ENCODE data around the gene GCNA.

GRCh38 chrX:71638409-71638808, 60.2 kb downstream of the GCNA start:
- TF ChIP-seq, protein P1, sequence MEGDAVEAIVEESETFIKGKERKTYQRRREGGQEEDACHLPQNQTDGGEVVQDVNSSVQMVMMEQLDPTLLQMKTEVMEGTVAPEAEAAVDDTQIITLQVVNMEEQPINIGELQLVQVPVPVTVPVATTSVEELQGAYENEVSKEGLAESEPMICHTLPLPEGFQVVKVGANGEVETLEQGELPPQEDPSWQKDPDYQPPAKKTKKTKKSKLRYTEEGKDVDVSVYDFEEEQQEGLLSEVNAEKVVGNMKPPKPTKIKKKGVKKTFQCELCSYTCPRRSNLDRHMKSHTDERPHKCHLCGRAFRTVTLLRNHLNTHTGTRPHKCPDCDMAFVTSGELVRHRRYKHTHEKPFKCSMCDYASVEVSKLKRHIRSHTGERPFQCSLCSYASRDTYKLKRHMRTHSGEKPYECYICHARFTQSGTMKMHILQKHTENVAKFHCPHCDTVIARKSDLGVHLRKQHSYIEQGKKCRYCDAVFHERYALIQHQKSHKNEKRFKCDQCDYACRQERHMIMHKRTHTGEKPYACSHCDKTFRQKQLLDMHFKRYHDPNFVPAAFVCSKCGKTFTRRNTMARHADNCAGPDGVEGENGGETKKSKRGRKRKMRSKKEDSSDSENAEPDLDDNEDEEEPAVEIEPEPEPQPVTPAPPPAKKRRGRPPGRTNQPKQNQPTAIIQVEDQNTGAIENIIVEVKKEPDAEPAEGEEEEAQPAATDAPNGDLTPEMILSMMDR (IDR thresholded peaks at IDR 0.05) = no peak
- TF ChIP-seq, protein P2, sequence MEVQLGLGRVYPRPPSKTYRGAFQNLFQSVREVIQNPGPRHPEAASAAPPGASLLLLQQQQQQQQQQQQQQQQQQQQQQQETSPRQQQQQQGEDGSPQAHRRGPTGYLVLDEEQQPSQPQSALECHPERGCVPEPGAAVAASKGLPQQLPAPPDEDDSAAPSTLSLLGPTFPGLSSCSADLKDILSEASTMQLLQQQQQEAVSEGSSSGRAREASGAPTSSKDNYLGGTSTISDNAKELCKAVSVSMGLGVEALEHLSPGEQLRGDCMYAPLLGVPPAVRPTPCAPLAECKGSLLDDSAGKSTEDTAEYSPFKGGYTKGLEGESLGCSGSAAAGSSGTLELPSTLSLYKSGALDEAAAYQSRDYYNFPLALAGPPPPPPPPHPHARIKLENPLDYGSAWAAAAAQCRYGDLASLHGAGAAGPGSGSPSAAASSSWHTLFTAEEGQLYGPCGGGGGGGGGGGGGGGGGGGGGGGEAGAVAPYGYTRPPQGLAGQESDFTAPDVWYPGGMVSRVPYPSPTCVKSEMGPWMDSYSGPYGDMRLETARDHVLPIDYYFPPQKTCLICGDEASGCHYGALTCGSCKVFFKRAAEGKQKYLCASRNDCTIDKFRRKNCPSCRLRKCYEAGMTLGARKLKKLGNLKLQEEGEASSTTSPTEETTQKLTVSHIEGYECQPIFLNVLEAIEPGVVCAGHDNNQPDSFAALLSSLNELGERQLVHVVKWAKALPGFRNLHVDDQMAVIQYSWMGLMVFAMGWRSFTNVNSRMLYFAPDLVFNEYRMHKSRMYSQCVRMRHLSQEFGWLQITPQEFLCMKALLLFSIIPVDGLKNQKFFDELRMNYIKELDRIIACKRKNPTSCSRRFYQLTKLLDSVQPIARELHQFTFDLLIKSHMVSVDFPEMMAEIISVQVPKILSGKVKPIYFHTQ (CRISPR knock-in tag; IDR thresholded peaks at IDR 0.05) = no peak
- TF ChIP-seq ZBTB21 (CRISPR knock-in tag; IDR thresholded peaks at IDR 0.05; ENCODE audit: borderline replicate concordance) (no peak), GRHL2 (CRISPR knock-in tag; IDR thresholded peaks at IDR 0.05; ENCODE audit: insufficient replicate concordance, severe bottlenecking) (no peak), ESRRA (CRISPR knock-in tag; IDR thresholded peaks at IDR 0.05; ENCODE audit: borderline replicate concordance) (no peak)
- TF ChIP-seq, protein P3, sequence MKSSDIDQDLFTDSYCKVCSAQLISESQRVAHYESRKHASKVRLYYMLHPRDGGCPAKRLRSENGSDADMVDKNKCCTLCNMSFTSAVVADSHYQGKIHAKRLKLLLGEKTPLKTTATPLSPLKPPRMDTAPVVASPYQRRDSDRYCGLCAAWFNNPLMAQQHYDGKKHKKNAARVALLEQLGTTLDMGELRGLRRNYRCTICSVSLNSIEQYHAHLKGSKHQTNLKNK (CRISPR knock-in tag; IDR thresholded peaks at IDR 0.05) = no peak
- TF ChIP-seq, protein P4, sequence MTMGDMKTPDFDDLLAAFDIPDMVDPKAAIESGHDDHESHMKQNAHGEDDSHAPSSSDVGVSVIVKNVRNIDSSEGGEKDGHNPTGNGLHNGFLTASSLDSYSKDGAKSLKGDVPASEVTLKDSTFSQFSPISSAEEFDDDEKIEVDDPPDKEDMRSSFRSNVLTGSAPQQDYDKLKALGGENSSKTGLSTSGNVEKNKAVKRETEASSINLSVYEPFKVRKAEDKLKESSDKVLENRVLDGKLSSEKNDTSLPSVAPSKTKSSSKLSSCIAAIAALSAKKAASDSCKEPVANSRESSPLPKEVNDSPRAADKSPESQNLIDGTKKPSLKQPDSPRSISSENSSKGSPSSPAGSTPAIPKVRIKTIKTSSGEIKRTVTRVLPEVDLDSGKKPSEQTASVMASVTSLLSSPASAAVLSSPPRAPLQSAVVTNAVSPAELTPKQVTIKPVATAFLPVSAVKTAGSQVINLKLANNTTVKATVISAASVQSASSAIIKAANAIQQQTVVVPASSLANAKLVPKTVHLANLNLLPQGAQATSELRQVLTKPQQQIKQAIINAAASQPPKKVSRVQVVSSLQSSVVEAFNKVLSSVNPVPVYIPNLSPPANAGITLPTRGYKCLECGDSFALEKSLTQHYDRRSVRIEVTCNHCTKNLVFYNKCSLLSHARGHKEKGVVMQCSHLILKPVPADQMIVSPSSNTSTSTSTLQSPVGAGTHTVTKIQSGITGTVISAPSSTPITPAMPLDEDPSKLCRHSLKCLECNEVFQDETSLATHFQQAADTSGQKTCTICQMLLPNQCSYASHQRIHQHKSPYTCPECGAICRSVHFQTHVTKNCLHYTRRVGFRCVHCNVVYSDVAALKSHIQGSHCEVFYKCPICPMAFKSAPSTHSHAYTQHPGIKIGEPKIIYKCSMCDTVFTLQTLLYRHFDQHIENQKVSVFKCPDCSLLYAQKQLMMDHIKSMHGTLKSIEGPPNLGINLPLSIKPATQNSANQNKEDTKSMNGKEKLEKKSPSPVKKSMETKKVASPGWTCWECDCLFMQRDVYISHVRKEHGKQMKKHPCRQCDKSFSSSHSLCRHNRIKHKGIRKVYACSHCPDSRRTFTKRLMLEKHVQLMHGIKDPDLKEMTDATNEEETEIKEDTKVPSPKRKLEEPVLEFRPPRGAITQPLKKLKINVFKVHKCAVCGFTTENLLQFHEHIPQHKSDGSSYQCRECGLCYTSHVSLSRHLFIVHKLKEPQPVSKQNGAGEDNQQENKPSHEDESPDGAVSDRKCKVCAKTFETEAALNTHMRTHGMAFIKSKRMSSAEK (CRISPR knock-in tag; IDR thresholded peaks at IDR 0.05; ENCODE audit: borderline replicate concordance) = no peak
- TF ChIP-seq, protein P5, sequence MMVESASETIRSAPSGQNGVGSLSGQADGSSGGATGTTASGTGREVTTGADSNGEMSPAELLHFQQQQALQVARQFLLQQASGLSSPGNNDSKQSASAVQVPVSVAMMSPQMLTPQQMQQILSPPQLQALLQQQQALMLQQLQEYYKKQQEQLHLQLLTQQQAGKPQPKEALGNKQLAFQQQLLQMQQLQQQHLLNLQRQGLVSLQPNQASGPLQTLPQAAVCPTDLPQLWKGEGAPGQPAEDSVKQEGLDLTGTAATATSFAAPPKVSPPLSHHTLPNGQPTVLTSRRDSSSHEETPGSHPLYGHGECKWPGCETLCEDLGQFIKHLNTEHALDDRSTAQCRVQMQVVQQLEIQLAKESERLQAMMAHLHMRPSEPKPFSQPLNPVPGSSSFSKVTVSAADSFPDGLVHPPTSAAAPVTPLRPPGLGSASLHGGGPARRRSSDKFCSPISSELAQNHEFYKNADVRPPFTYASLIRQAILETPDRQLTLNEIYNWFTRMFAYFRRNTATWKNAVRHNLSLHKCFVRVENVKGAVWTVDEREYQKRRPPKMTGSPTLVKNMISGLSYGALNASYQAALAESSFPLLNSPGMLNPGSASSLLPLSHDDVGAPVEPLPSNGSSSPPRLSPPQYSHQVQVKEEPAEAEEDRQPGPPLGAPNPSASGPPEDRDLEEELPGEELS (CRISPR knock-in tag; IDR thresholded peaks at IDR 0.05) = no peak

Data from WTC11 (cell line).